Kidney (tissue), 14 donors: ENCODE measurements around the gene FDXR. TPM values are rescaled to one million over a fixed set of nuclear protein-coding genes. Genes with fewer than 3 reads are reported as not detected.

ENCODE experiments used
- DNase-seq, 5 donors: peaks; one replicate each; pipeline ENCODE4 v3.0.0-alpha.2; 2013 to 2020
- FAIRE-seq: peaks from 2 replicates; lab custom pipeline; 2012; peaks lifted over from hg19 to GRCh38; lab: Jason Lieb, UNC
- H3K27ac ChIP-seq, 2 donors: one replicate each; pipeline ENCODE4 v1.7.0; 2013; ENCODE audit warnings: low read depth in 2 of 2, low read length in 2 of 2, inconsistent platforms in 1 of 2
- H3K27me3 ChIP-seq: one replicate; pipeline ENCODE4 v1.7.1; 2013; ENCODE audit warnings: low read length, inconsistent platforms; ENCODE audit not compliant: control insufficient read depth, insufficient read depth
- H3K36me3 ChIP-seq, 3 donors: one replicate each; pipeline versions ENCODE4 v1.7.0 to v1.7.1; 2013; ENCODE audit warnings: low read length in 3 of 3, control low read depth in 1 of 3, inconsistent platforms in 1 of 3; ENCODE audit not compliant: insufficient read depth in 3 of 3, control insufficient read depth in 2 of 3
- H3K4me1 ChIP-seq, 3 donors: one replicate each; pipeline versions ENCODE4 v1.7.0 to v1.7.1; 2013; ENCODE audit warnings: low read length in 3 of 3, inconsistent platforms in 1 of 3, low read depth in 1 of 3; ENCODE audit not compliant: control insufficient read depth in 2 of 3, insufficient read depth in 2 of 3
- H3K4me3 ChIP-seq, 3 donors: one replicate each; pipeline versions ENCODE4 v1.7.0 to v1.8.1; 2013; ENCODE audit warnings: low read length in 3 of 3, control low read depth in 1 of 3, inconsistent platforms in 1 of 3
- H3K9ac ChIP-seq, 3 donors: one replicate each; pipeline versions ENCODE4 v1.7.0 to v1.7.1; 2013; ENCODE audit warnings: low read length in 3 of 3, control low read depth in 1 of 3, inconsistent platforms in 1 of 3
- H3K9me3 ChIP-seq, 3 donors: one replicate each; pipeline versions ENCODE4 v1.7.0 to v1.7.1; 2013; ENCODE audit warnings: low read length in 3 of 3, control low read depth in 1 of 3, inconsistent platforms in 1 of 3; ENCODE audit not compliant: control insufficient read depth in 2 of 3, insufficient read depth in 1 of 3
- intact Hi-C: fragments of 100-400 bp; cut with DNase I; formaldehyde crosslinking; loops from one replicate; pipeline ENCODE4 v1.11.1; 2022
- polyA plus RNA-seq: library from polyadenylated mRNA; stranded (reverse); fragments of 350-450 nt; fragmentation: Illumina TruSeq; extraction: RNeasy Lipid Tissue Mini Kit (QIAGEN cat#74804); gene quantifications from one replicate; pipeline ENCODE4 v1.2.3, GENCODE V29; 2014; ENCODE audit warnings: low read depth, low replicate concordance; ENCODE audit not compliant: insufficient read depth
- total RNA-seq: library from RNA; stranded (reverse); fragmentation: NEBNext Ultra II Directional; extraction: Animal tissue kit (Norgen Biotek cat#: 25700); gene quantifications from one replicate; pipeline ENCODE4 v1.2.1, GENCODE V29; 2021
- TF ChIP-seq, protein P1 (sequence below): IDR thresholded peaks from 3 replicates; pipeline ENCODE4 v1.5.1; 2012; ENCODE audit warnings: mild to moderate bottlenecking, moderate library complexity, borderline replicate concordance; ENCODE audit not compliant: insufficient read depth; ENCODE audit errors: extremely low read depth
- donor health status: control.
- donor health status: control.
- donor health status: control.
- donor health status: control.
- donor health status: control.
- donor health status: DM: yes; HTN: yes; CAD: no.
- donor health status: Normal renal cell carcinoma (clear cell type).

Gene FDXR
- total and polyA plus RNA-seq, 2 donors from 2014 or later = 9.0 to 15.2 TPM

DNA sequence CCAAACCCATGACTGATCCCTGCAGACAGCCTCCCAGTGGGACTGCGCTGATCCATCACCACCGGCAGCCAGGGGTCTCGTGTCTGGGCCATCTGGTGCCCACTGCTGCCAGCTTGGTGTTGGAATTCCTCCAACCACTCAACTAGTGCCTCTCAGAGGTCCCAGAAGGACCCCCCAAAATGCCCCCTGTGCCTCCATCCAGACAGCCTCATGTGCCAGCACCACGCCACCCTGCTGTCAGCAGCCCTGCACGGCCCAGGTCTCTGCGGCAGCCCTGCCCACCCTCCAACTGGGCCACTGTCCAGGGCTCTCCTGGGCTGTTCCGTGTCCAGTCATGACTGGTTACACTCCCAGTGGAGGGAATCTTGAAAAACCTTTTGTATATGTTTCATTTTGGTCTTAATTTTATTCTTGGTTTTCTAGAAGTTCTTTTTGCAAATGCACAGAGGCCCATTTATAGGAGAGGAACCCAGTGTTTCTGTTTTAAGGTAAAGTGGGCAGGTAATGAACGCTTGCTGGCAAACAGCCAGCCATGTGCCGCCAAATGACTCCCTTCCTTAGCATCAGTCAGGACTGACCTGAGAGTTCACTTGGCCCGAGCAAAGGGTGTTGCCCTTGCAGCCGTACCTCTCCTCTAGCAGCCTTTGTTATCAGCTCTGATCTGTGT is 47.7 kb downstream of the FDXR start:
- DNase-seq = no peak

DNA sequence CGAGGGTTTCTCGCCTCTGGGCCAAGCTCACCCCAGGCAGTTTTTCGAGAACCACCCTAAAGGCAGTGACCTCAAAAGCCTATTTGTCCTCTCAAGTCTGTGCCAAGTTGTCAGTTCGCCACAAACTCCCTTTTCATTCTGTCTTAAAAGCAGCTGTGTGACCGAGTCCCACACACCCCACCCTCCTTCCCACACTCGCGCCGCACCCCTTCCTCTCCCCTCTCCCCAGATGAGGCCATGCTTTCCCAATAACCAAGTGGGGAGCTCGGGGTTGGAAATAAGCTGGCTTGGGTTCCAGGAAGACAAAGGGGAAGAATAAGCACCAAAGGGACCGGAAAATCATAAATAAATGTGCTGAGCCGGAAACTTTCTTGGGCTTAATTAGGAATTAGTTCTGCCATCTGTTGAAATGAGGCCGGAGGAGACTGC is 49.8 kb downstream of the FDXR start:
- TF ChIP-seq, protein P1, sequence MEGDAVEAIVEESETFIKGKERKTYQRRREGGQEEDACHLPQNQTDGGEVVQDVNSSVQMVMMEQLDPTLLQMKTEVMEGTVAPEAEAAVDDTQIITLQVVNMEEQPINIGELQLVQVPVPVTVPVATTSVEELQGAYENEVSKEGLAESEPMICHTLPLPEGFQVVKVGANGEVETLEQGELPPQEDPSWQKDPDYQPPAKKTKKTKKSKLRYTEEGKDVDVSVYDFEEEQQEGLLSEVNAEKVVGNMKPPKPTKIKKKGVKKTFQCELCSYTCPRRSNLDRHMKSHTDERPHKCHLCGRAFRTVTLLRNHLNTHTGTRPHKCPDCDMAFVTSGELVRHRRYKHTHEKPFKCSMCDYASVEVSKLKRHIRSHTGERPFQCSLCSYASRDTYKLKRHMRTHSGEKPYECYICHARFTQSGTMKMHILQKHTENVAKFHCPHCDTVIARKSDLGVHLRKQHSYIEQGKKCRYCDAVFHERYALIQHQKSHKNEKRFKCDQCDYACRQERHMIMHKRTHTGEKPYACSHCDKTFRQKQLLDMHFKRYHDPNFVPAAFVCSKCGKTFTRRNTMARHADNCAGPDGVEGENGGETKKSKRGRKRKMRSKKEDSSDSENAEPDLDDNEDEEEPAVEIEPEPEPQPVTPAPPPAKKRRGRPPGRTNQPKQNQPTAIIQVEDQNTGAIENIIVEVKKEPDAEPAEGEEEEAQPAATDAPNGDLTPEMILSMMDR = no peak
- Histone ChIP-seq H3K9me3 (no peaks in the 10 kb centered on the region), H3K27me3 (no peaks in the 10 kb centered on the region), H3K36me3 (no peaks in the 10 kb centered on the region), H3K27ac (no peak overlapping the region), H3K9ac (no peak overlapping the region), H3K4me1 (no peaks in the 10 kb centered on the region), H3K4me3 (no peak overlapping the region)
- no peak for FAIRE-seq
- DNase-seq = peak in 1 of 5 donors; percentile 56
- intact Hi-C loops = no loop called here

More for the DNA sequence above, 47.7 kb downstream of the FDXR start:
- Histone ChIP-seq H3K27me3 (no peaks in the 10 kb centered on the region), H3K27ac (no peak overlapping the region), H3K36me3 (no peaks in the 10 kb centered on the region), H3K4me3 (no peak overlapping the region), H3K9ac (no peak overlapping the region), H3K4me1 (no peaks in the 10 kb centered on the region), H3K9me3 (no peaks in the 10 kb centered on the region)
- TF ChIP-seq, protein P1 = no peak
- intact Hi-C loops = no loop called here
- no peak for FAIRE-seq

- H3K27me3 ChIP-seq = no peaks in the 10 kb centered on the region
- H3K36me3 ChIP-seq = no peaks in the 10 kb centered on the region
- no peak overlapping the region for H3K9ac ChIP-seq
- no peak overlapping the region for H3K27ac ChIP-seq
- no peaks in the 10 kb centered on the region for H3K4me1 ChIP-seq
- TF ChIP-seq, protein P1 = no peak
- no peaks in the 10 kb centered on the region for H3K9me3 ChIP-seq
- FAIRE-seq (no peak), DNase-seq (peak in 1 of 5 donors; percentile 33)
- no peak overlapping the region for H3K4me3 ChIP-seq
- intact Hi-C loops = no loop called here
Observed at GRCh38 chr17:74822335-74822938, 50.4 kb downstream of the FDXR start.
